ENCODE results near the gene MLX.

DNA sequence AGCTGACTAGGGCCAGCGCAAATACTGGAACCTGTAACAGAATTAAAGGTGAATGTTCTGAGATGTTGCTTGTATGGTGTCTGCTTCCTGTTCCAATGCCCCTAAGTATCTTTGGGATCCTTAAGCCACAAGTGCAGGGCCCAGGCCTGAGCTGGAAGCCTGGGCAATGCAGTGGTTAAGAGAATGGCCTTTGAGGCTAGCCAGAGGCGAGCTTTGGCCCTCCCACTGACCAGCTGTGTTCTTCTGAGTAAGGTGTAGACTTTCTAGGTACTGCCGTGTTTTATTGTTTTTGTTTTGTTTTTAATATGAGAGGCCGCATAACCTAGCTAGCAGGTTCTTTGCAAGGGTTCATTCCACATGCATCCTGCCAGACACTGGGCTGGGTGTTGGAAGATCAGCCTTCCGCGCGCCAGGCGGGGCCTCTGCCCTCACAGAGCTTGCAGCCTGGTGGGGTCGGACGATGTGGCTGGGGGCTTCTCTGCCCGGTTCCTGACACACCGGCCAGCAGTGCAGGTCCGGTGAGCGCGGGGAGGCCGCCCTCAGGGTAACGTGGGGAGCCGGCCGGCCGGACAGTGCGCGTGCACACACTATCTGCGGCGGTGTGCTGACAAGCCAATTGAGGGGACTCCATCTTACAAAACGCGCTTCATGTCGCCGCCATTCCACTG is 551 bp upstream of the MLX start:
- TF ChIP-seq, protein P1, sequence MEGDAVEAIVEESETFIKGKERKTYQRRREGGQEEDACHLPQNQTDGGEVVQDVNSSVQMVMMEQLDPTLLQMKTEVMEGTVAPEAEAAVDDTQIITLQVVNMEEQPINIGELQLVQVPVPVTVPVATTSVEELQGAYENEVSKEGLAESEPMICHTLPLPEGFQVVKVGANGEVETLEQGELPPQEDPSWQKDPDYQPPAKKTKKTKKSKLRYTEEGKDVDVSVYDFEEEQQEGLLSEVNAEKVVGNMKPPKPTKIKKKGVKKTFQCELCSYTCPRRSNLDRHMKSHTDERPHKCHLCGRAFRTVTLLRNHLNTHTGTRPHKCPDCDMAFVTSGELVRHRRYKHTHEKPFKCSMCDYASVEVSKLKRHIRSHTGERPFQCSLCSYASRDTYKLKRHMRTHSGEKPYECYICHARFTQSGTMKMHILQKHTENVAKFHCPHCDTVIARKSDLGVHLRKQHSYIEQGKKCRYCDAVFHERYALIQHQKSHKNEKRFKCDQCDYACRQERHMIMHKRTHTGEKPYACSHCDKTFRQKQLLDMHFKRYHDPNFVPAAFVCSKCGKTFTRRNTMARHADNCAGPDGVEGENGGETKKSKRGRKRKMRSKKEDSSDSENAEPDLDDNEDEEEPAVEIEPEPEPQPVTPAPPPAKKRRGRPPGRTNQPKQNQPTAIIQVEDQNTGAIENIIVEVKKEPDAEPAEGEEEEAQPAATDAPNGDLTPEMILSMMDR (conservative IDR thresholded peaks at IDR 0.05; ENCODE audit: low read depth, low read length), result no peak
- TF ChIP-seq EZH2 (IDR thresholded peaks at IDR 0.05; ENCODE audit: low read length, unreplicated experiment) (no peak), EZH2phosphoT487 (IDR thresholded peaks at IDR 0.05; ENCODE audit: borderline replicate concordance, low read length) (no peak)

Measured in PC-3 (cell line).